ENCODE data around the gene TMEM187.

DNA sequence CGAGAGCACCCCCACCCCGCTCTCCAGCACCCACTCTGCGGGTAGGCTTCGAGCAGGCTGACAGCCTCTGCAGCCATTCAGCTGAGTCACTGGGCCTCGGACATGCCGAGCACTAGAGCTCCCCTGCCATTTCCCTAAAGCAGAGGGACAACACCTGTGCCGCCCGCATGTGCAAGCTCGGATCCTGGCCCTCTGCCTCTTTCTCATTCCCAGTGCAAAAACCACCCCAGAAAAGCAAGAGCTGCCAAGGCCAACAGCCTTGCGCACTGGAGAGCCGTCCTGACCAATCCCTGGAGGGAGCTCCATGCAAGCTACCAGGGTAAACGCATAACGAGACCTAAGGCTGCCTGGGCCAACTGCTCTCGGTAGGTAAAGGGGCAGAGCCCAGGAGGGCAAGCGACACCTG lies 6.3 kb upstream of the TMEM187 start:
- no peak for TF ChIP-seq TARDBP (IDR thresholded peaks at IDR 0.05; ENCODE audit: borderline replicate concordance)
- no peak for TF ChIP-seq HDAC6 (IDR thresholded peaks at IDR 0.05; ENCODE audit: unreplicated experiment)
- no peak for TF ChIP-seq GABPA (IDR thresholded peaks at IDR 0.05; ENCODE audit: low read depth)
- no peak for TF ChIP-seq CTCF (IDR thresholded peaks at IDR 0.05 in 2 of 3, conservative IDR thresholded peaks at IDR 0.05 in 1 of 3; ENCODE audit: control insufficient read depth in 2 of 3, extremely low read depth in 1 of 3, insufficient read depth in 1 of 3, low read depth in 3 of 3, low read length in 3 of 3)
- no peak for TF ChIP-seq TBL1XR1 (IDR thresholded peaks at IDR 0.05; ENCODE audit: low read depth, low read length)
- TF ChIP-seq ESRRA (IDR thresholded peaks at IDR 0.05; ENCODE audit: low read length): no peak
- TF ChIP-seq POLR2A (IDR thresholded peaks at IDR 0.05; ENCODE audit: low read depth, low read length): no peak
- no peak for TF ChIP-seq ATF3 (IDR thresholded peaks at IDR 0.05; ENCODE audit: borderline replicate concordance, extremely low read depth, low read depth, low read length)
- TF ChIP-seq EP300 (IDR thresholded peaks at IDR 0.05; ENCODE audit: borderline replicate concordance in 1 of 2, control insufficient read depth in 1 of 2, low read depth in 2 of 2, low read length in 2 of 2): no peak
- TF ChIP-seq POLR2AphosphoS5 (IDR thresholded peaks at IDR 0.05; ENCODE audit: low read length): no peak
- TF ChIP-seq, protein P1, sequence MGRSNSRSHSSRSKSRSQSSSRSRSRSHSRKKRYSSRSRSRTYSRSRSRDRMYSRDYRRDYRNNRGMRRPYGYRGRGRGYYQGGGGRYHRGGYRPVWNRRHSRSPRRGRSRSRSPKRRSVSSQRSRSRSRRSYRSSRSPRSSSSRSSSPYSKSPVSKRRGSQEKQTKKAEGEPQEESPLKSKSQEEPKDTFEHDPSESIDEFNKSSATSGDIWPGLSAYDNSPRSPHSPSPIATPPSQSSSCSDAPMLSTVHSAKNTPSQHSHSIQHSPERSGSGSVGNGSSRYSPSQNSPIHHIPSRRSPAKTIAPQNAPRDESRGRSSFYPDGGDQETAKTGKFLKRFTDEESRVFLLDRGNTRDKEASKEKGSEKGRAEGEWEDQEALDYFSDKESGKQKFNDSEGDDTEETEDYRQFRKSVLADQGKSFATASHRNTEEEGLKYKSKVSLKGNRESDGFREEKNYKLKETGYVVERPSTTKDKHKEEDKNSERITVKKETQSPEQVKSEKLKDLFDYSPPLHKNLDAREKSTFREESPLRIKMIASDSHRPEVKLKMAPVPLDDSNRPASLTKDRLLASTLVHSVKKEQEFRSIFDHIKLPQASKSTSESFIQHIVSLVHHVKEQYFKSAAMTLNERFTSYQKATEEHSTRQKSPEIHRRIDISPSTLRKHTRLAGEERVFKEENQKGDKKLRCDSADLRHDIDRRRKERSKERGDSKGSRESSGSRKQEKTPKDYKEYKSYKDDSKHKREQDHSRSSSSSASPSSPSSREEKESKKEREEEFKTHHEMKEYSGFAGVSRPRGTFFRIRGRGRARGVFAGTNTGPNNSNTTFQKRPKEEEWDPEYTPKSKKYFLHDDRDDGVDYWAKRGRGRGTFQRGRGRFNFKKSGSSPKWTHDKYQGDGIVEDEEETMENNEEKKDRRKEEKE (IDR thresholded peaks at IDR 0.05): no peak

Data from GM12878 (cell line).